Measurements from ENCODE around the gene SLC2A11.

GRCh38 chr22:23823331-23823791 lies 34.3 kb upstream of the SLC2A11 start:
- TF ChIP-seq CTCF (IDR thresholded peaks at IDR 0.05), result no peak
- TF ChIP-seq POLR2A (IDR thresholded peaks at IDR 0.05), result no peak
